Neuronal stem cell (in vitro differentiated cells): ENCODE measurements around the gene LIX1L.

Source experiments
- DNase-seq: peaks from one replicate; pipeline ENCODE4 v3.0.0-alpha.2; 2013; ENCODE audit warnings: low spot score
- H2AFZ ChIP-seq: one replicate; pipeline ENCODE4 v1.6.1; 2013; ENCODE audit warnings: mild to moderate bottlenecking, low read length, inconsistent platforms
- H2AK5ac ChIP-seq: 2 replicates; pipeline ENCODE4 v1.6.1; 2013; ENCODE audit warnings: low read depth, mild to moderate bottlenecking, inconsistent platforms, low read length, moderate library complexity, mixed read lengths
- H2BK120ac ChIP-seq: 2 replicates; pipeline ENCODE4 v1.6.1; 2013; ENCODE audit warnings: low read depth, mild to moderate bottlenecking, inconsistent platforms, low read length, moderate library complexity, mixed read lengths
- H2BK12ac ChIP-seq: one replicate; pipeline ENCODE4 v1.6.1; 2013; ENCODE audit warnings: low read length, inconsistent platforms
- H2BK15ac ChIP-seq: 2 replicates; pipeline ENCODE4 v1.6.1; 2013; ENCODE audit warnings: mild to moderate bottlenecking, low read length, inconsistent platforms, mixed read lengths
- H2BK5ac ChIP-seq: one replicate; pipeline ENCODE4 v1.6.1; 2013; ENCODE audit warnings: inconsistent platforms, mild to moderate bottlenecking, low read length, moderate library complexity
- H3K14ac ChIP-seq: one replicate; pipeline ENCODE4 v1.6.1; 2013; ENCODE audit warnings: low read length, inconsistent platforms
- H3K18ac ChIP-seq: 2 replicates; pipeline ENCODE4 v1.6.1; 2013; ENCODE audit warnings: low read length, inconsistent platforms
- H3K23ac ChIP-seq: 2 replicates; pipeline ENCODE4 v1.6.1; 2013; ENCODE audit warnings: low read depth, mild to moderate bottlenecking, mixed read lengths, low read length, inconsistent platforms; ENCODE audit not compliant: poor library complexity
- H3K27ac ChIP-seq: replicated peaks from 3 replicates; pipeline ENCODE4 v1.5.1; 2013; ENCODE audit warnings: low read length, inconsistent platforms
- H3K27me3 ChIP-seq, 3 experiments: 2 replicates each; pipeline ENCODE4 v1.6.1; 2013; ENCODE audit warnings: low read length in 3 of 3, mild to moderate bottlenecking in 2 of 3, inconsistent platforms in 1 of 3, low read depth in 1 of 3, mixed read lengths in 1 of 3, moderate library complexity in 1 of 3; ENCODE audit not compliant: control insufficient read depth in 3 of 3, insufficient read depth in 3 of 3
- H3K36me3 ChIP-seq, 2 donors: replicated peaks in 1 of 2; 2 replicates each; pipeline ENCODE4 v1.6.1; 2013; ENCODE audit warnings: low read length in 2 of 2; ENCODE audit not compliant: control insufficient read depth in 2 of 2, insufficient read depth in 2 of 2
- H3K4ac ChIP-seq: 2 replicates; pipeline ENCODE4 v1.6.1; 2013; ENCODE audit warnings: inconsistent platforms, mild to moderate bottlenecking, low read length, moderate library complexity
- H3K4me1 ChIP-seq, 2 donors: 1 replicate in 1 of 2; 2 replicates in 1 of 2; pipeline ENCODE4 v1.6.1; 2013; ENCODE audit warnings: low read length in 2 of 2, low read depth in 1 of 2; ENCODE audit not compliant: control insufficient read depth in 2 of 2, insufficient read depth in 1 of 2
- H3K4me2 ChIP-seq: one replicate; pipeline ENCODE4 v1.6.1; 2013; ENCODE audit warnings: mild to moderate bottlenecking, low read length, inconsistent platforms; ENCODE audit not compliant: insufficient read depth, poor library complexity, severe bottlenecking
- H3K4me3 ChIP-seq, 2 donors: 2 replicates each; pipeline ENCODE4 v1.5.1; 2013; ENCODE audit warnings: low read length in 2 of 2, mild to moderate bottlenecking in 2 of 2, inconsistent platforms in 1 of 2, moderate library complexity in 1 of 2
- H3K79me1 ChIP-seq: one replicate; pipeline ENCODE4 v1.6.1; 2013; ENCODE audit warnings: low read depth, mild to moderate bottlenecking, inconsistent platforms, low read length, moderate library complexity
- H3K9ac ChIP-seq: one replicate; pipeline ENCODE4 v1.6.1; 2013; ENCODE audit warnings: mild to moderate bottlenecking, low read depth, low read length, inconsistent platforms; ENCODE audit not compliant: poor library complexity
- H3K9me3 ChIP-seq, 2 donors: replicated peaks in 1 of 2; 2 replicates each; pipeline versions ENCODE3 to v1.6.1; 2013; ENCODE audit warnings: low read length in 2 of 2, mild to moderate bottlenecking in 2 of 2, inconsistent platforms in 1 of 2, low read depth in 1 of 2, mixed read lengths in 1 of 2, moderate library complexity in 1 of 2; ENCODE audit not compliant: control insufficient read depth in 2 of 2, insufficient read depth in 1 of 2
- H4K8ac ChIP-seq: one replicate; pipeline ENCODE4 v1.6.1; 2013; ENCODE audit warnings: low read depth, mild to moderate bottlenecking, inconsistent platforms, low read length, moderate library complexity
- H4K91ac ChIP-seq: one replicate; pipeline ENCODE4 v1.6.1; 2013; ENCODE audit warnings: low read length, low read depth, mild to moderate bottlenecking, inconsistent platforms; ENCODE audit not compliant: poor library complexity
- WGBS, 2 donors: extraction: QIAGEN DNeasy Blood & Tissue Kit; methylation state at CpG; one replicate each; pipeline ENCODE4 v1.1.7; 2013; ENCODE audit warnings: missing lambda C conversion rate in 2 of 2, mixed read lengths in 1 of 2; ENCODE audit not compliant: insufficient read length in 2 of 2, insufficient replicate concordance in 1 of 2; ENCODE audit errors: extremely low coverage in 2 of 2; 5-methylcytosine and 5-hydroxymethylcytosine counted together

LIX1L gene

GRCh38 chr1:145908653-145909052 is 49.2 kb downstream of the LIX1L start:
- no peak overlapping the region for H2BK15ac ChIP-seq
- H3K23ac ChIP-seq = no peak overlapping the region
- no peak overlapping the region for H3K14ac ChIP-seq
- no peaks in the 10 kb centered on the region for H3K27me3 ChIP-seq
- no peak overlapping the region for H2AK5ac ChIP-seq
- no peak overlapping the region for H2BK12ac ChIP-seq
- no peak overlapping the region for H2AFZ ChIP-seq
- no peaks in the 10 kb centered on the region for H3K79me1 ChIP-seq
- peaks cover 3 to 26% of the 10 kb centered on the region in 2 donors for H3K36me3 ChIP-seq
- H2BK120ac ChIP-seq = no peak overlapping the region
- no peak overlapping the region for H3K4me2 ChIP-seq
- peaks cover 0 to 2% of the 10 kb centered on the region in 2 donors for H3K9me3 ChIP-seq
- H4K8ac ChIP-seq = no peak overlapping the region
- H3K4ac ChIP-seq = no peak overlapping the region
- H3K18ac ChIP-seq = no peak overlapping the region
- H2BK5ac ChIP-seq = no peak overlapping the region
- peaks cover 0 to 5% of the 10 kb centered on the region in 2 donors for H3K4me1 ChIP-seq
- no peak for DNase-seq
- H3K9ac ChIP-seq = no peak overlapping the region
- no peak overlapping the region for H3K27ac ChIP-seq
- H4K91ac ChIP-seq = no peak overlapping the region
- WGBS, 2 donors = no CpG with 5 or more reads among the region's 1 CpG
- H3K4me3 ChIP-seq = no peak overlapping the region

- peak overlapping the region; percentile 58 for H3K23ac ChIP-seq
- H3K79me1 ChIP-seq = no peaks in the 10 kb centered on the region
- no peak overlapping the region for H4K8ac ChIP-seq
- H3K27me3 ChIP-seq = peaks cover 0 to 5% (median 0%) of the 10 kb centered on the region in 3 experiments
- DNase-seq = no peak
- no CpG with 5 or more reads among the region's 10 CpGs for WGBS, 2 donors
- H2BK12ac ChIP-seq = no peak overlapping the region
- H2BK15ac ChIP-seq = no peak overlapping the region
- H2BK120ac ChIP-seq = no peak overlapping the region
- peaks cover 0 to 5% of the 10 kb centered on the region in 2 donors for H3K4me1 ChIP-seq
- no peak overlapping the region for H2AFZ ChIP-seq
- no peak overlapping the region for H3K9ac ChIP-seq
- peak overlapping the region; percentile 18 for H3K18ac ChIP-seq
- H3K27ac ChIP-seq = no peak overlapping the region
- H3K36me3 ChIP-seq = peaks cover 3 to 15% of the 10 kb centered on the region in 2 donors
- H3K14ac ChIP-seq = no peak overlapping the region
- H2AK5ac ChIP-seq = no peak overlapping the region
- H3K4me3 ChIP-seq = no peak overlapping the region
- peaks cover 0 to 2% of the 10 kb centered on the region in 2 donors for H3K9me3 ChIP-seq
- H3K4me2 ChIP-seq = no peak overlapping the region
- peak overlapping the region; percentile 17 for H2BK5ac ChIP-seq
- H4K91ac ChIP-seq = no peak overlapping the region
- no peak overlapping the region for H3K4ac ChIP-seq
These were observed 50.7 kb downstream of the LIX1L start for GRCh38 chr1:145906954-145907753.

- Histone ChIP-seq H2AFZ (no peak overlapping the region), H3K4me3 (no peak overlapping the region), H2BK15ac (no peak overlapping the region), H2BK120ac (no peak overlapping the region), H3K9me3 (peaks cover 0 to 2% of the 10 kb centered on the region in 2 donors), H4K91ac (no peak overlapping the region), H3K27me3 (peaks cover 0 to 15% (median 0%) of the 10 kb centered on the region in 3 experiments), H3K9ac (no peak overlapping the region), H3K4ac (no peak overlapping the region), H4K8ac (no peak overlapping the region), H3K18ac (no peak overlapping the region), H2BK12ac (no peak overlapping the region), H3K36me3 (no peaks in the 10 kb centered on the region), H3K79me1 (no peaks in the 10 kb centered on the region), H3K14ac (no peak overlapping the region), H2AK5ac (no peak overlapping the region), H2BK5ac (no peak overlapping the region), H3K23ac (no peak overlapping the region), H3K4me2 (no peak overlapping the region), H3K27ac (no peak overlapping the region), H3K4me1 (peaks cover 7% of the 10 kb centered on the region in 2 donors)
- no CpG with 5 or more reads among the region's 12 CpGs for WGBS, 2 donors
- no peak for DNase-seq
These were observed 56.4 kb downstream of the LIX1L start for GRCh38 chr1:145901312-145902021.

GRCh38 chr1:145898756-145899155 is 59.1 kb downstream of the LIX1L start:
- H2BK15ac ChIP-seq = no peak overlapping the region
- peak overlapping the region; percentile 24 for H3K18ac ChIP-seq
- H3K4ac ChIP-seq = no peak overlapping the region
- H3K4me3 ChIP-seq = no peak overlapping the region
- no peak overlapping the region for H2AK5ac ChIP-seq
- peaks cover 0 to 26% (median 0%) of the 10 kb centered on the region in 3 experiments for H3K27me3 ChIP-seq
- H3K4me1 ChIP-seq = peaks cover 7% of the 10 kb centered on the region in 2 donors
- no peak overlapping the region for H2BK5ac ChIP-seq
- H4K8ac ChIP-seq = no peak overlapping the region
- no peak for DNase-seq
- no CpG with 5 or more reads among the region's 5 CpGs for WGBS, 2 donors
- H3K9ac ChIP-seq = no peak overlapping the region
- no peak overlapping the region for H3K14ac ChIP-seq
- H3K27ac ChIP-seq = no peak overlapping the region
- H3K79me1 ChIP-seq = no peaks in the 10 kb centered on the region
- H2AFZ ChIP-seq = no peak overlapping the region
- H4K91ac ChIP-seq = no peak overlapping the region
- no peaks in the 10 kb centered on the region for H3K36me3 ChIP-seq
- H3K23ac ChIP-seq = no peak overlapping the region
- no peak overlapping the region for H2BK12ac ChIP-seq
- no peaks in the 10 kb centered on the region for H3K9me3 ChIP-seq
- H2BK120ac ChIP-seq = no peak overlapping the region
- H3K4me2 ChIP-seq = no peak overlapping the region
